NCI-H128 (cell line): Measurements from ENCODE around the gene ANAPC2.

Source experiments
- DNase-seq: peaks from one replicate; lab custom pipeline; 2025; ENCODE audit not compliant: unreplicated experiment; lab: John Stamatoyannopoulos, UW

ANAPC2 gene

GRCh38 chr9:137216188-137216965, 28.0 kb upstream of the ANAPC2 start:
- DNase-seq: no peak

DNA sequence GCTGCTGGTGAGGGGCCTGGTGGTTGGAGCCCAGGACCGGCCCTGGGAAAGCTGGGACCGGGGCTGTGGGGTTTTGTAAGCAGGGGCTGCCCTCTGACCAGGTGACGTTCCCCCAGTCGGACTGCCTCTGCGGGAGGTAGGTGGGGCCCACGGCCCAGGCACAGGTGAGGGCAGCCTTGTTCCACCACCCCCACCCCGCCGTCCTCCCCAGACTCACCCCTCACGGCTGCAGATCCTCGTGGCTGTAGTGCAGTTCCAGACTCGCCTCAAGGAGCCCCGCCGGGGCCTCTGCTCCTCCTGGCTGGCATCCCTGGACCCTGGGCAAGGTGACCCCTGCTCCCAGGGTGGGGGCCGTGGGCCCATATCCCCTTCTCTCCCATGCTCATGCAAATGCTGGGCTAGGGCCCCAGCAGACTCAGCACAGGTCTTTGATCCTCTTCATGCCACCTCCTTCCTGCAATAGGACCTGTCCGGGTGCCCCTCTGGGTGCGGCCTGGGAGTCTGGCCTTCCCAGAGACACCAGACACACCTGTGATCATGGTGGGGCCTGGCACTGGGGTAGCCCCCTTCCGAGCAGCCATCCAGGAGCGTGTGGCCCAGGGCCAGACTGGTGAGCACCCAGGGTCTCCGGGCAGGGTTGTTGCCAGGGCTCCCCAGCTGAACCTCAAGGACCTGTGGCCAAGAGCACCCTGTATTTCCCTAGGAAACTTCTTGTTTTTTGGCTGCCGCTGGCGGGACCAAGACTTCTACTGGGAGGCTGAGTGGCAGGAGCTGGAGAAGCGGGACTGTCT, 27.0 kb upstream of the ANAPC2 start:
- no peak for DNase-seq

DNA sequence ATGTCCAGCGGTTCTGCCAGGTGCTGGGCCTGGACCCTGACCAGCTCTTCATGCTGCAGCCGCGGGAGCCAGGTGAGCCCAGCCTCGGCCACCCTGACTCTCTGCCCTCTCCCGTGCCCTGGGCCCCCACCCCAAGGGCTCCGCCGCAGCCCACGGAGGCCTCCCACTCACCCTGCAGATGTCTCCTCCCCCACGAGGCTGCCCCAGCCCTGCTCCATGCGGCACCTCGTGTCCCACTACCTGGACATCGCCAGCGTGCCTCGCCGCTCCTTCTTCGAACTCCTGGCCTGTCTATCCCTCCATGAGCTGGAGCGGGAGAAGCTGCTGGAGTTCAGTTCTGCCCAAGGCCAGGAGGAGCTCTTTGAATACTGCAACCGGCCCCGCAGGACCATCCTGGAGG, 26.3 kb upstream of the ANAPC2 start:
- DNase-seq: no peak

- DNase-seq: no peak
These were observed 25.1 kb upstream of the ANAPC2 start for GRCh38 chr9:137213160-137214060.

DNA sequence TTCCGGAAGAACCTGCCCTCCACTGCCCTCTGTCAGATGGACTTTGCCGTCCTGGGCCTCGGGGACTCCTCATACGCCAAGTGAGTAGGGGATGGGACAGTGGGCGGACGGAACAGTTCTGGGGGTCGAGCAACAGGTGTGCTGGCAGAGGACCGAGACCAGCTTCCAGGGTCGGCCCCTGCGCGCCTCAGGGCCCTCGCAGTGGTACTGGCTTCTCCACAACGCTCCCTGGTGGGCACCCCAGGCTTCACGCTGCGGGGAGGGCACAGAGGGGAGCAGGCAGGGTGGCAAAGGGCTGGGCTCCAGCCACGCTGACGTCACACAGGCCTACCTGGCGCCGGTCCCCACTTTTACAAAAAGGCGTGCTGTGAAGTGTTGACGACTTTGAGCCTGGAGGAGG, 24.2 kb upstream of the ANAPC2 start:
- DNase-seq: no peak

DNA sequence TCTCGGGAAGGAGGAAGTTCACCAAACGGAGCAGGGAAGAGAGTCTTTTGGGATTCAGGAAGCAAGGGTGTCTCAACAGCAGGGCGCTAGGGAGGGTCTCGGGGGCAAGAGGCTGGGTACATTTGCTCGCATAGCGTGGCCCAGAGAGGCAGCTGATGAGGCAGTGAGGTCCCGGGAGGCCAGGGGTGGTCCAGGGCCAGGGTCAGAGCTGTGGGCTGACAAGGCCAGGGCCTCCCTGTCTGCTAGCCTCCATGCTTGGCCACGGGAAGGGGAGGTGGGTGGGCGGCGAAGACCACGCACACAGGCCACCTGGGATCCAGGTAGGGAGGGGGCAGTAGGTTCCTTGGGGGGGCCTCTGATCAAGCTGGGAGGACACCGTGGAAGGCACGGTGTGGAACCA, 23.2 kb upstream of the ANAPC2 start:
- DNase-seq: no peak

- DNase-seq: no peak
These were observed 18.2 kb upstream of the ANAPC2 start for GRCh38 chr9:137206602-137207001.

DNA sequence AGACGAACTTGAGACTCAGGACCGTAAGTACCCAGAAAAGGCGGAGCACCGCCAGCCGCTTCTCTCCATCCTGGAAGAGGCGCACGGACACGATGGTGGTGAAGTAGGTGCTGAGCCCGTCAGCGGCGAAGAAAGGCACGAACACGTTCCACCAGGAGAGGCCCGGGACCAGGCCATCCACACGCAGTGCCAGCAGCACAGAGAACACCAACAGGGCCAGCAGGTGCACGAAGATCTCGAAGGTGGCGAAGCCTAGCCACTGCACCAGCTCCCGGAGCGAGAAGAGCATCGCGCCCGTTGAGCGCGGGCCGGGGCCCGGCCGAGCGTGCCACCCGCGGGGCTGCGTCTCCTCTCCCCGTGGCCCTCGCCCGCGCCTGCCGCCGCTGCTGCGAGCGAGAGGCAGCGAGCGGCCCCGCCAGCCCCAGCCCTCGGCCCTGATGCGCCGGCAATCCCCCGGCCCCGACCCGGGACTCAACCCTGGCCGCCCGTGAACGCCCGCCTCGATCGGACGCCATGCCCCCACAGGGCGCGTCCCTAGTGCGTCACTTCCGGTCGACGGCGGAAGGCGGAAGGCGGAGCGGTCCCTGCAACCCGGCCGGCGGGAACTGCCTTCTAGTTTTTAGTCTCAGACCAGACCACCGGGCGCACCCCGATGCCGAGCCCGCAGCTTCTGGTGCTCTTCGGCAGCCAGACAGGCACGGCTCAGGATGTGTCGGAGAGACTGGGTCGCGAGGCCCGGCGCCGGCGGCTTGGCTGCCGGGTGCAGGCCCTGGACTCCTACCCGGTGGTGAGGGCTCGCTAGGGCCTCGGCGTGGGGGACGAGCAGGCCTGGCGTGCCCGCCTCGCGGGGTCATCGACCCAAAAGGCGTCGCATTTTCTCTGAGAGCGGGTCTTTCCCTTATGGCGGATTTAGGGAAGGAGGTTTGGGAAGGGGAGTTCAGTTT, 17.0 kb upstream of the ANAPC2 start, which contains the start of the genes NDOR1 and TMEM203:
Gene NDOR1, plus strand, starts transcription at position 575 of the 944 bp plus-strand sequence. Its CDS starts 78 bp downstream, at position 653.
Gene TMEM203, minus strand, starts transcription at position 523 of the 944 bp plus-strand sequence. Its CDS starts 234 bp downstream, at position 289.
- DNase-seq: peak; percentile 36

DNA sequence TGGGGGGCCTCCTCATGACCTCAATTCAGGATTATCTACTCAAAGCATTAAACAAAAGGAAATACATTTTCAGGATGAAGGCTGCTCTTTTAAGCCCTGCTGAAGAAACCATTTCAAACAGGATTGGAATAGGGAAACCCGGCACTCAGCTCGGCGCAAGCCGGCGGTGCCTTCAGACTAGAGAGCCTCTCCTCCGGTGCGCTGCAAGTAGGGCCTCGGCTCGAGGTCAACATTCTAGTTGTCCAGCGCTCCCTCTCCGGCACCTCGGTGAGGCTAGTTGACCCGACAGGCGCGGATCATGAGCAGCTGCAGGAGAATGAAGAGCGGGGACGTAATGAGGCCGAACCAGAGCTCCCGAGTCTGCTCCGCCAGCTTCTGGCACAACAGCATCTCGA, 16.4 kb upstream of the ANAPC2 start:
- no peak for DNase-seq

DNA sequence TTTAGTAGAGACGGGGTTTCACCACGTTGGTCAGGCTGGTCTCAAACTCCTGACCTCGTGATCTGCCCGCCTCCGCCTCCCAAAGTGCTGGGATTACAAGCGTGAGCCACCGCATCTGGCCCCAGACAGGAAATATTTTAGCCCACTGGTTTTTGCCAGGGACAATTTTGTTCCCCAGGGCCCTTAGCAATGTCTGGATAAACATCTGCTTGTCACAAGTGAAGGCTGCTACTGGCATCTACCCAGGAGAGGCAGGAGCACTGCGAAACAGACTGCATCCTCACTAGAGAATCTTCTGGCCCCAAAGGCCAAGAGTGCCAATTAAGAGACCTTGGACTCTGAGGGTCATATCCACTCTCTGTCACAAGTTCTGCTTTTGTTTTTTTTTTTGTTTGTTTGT, 14.6 kb upstream of the ANAPC2 start:
- DNase-seq: no peak

DNA sequence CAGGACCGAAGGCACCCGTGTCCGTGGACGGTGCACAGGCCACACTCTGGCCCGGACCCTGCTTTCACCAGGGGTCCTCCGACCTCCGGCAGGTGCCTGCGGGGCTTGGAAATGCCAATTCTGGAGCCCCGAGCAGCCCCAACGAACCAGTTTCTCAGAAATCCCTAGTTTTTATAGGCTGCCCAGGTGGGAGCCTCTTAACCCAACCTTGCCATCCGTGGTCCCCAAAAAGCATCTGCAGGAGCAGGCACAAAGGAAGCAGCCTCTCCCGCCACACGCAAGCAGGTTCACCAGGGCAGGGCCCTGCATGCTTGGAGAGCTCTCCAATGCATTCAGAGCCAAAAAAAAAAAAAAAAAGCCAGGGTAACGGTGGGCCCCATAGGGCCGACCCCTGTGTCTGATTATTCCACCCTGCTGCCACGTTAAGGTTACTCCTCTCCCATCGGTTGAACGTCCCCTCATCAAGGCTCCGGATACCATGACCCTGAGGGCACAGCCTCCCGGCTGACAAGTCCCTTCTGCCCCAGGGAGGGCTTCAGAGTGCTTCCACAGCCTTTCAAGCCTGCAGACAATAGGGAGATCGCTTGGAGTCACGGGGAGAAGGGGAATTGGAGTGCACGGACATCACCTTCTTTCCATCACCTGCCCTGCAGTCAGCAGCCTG, 13.0 kb upstream of the ANAPC2 start:
- no peak for DNase-seq

- peak; percentile 99 for DNase-seq
These were observed 12.2 kb upstream of the ANAPC2 start, which contains the start of gene TPRN for GRCh38 chr9:137200311-137201204. Gene TPRN (minus strand): TSS chr9:137200741. CDS start chr9:137200711, 30 bp downstream.

- no peak for DNase-seq
These were observed 11.2 kb upstream of the ANAPC2 start for GRCh38 chr9:137199411-137200121.

DNA sequence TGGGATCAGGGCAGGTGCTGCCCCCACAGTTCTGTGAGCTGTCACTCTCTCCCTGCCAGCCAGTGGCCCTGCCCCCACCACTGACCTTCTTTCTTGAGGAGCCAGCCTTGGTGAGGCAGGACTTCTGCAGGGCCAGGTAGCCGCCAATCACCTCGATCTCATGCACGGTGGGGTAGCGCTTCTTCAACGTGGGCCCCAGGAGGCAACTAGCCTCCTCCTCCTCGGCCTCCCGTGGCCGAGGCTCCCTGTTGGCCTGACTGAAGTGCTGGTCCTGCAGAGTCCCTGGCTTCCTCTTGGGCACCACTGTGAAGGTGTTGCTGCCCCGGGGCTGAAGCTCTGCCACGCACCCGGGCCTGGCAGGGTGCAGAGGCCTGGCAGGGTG, 10.5 kb upstream of the ANAPC2 start:
- no peak for DNase-seq

DNA sequence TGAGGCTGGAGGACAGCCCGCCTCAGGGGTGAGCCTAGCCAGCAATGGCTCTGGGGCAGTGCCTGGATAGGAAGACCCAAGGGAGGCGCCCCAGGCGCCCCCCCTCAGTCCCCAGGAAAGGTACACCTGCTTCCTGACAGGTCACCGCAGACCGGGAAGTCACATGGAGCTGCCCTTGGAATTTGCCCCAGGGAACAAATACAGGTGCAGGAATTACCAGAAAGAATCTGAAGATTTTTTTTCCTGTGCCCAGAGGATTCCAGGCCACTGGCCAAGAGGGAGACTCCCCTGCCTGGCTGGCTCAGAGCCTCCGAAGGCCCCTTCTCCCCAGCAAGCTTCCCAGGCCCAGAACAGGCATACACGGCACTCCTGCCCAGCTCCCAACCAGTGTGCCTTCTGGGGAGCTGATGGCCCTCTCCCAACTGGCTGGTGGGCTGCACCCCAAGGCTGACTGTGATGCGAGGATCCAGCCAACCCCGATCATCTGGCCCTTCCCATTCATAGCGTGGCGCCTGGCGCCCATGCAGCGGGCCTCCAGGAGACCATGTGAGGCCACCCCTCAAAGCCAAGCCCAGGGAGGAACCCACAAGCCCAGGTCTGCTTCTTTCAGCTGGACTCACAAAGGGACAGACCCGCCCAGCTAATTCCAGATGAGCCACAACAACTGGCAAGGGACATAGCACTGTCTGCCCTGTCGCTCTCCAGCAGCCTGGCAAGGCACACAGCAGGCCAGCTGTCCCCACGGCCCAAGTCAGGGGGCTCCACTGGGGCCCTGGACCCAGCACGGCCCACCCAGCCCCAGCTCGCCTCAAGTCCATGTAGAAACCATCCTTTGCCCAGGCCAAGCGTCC, 9.9 kb upstream of the ANAPC2 start:
- no peak for DNase-seq

DNA sequence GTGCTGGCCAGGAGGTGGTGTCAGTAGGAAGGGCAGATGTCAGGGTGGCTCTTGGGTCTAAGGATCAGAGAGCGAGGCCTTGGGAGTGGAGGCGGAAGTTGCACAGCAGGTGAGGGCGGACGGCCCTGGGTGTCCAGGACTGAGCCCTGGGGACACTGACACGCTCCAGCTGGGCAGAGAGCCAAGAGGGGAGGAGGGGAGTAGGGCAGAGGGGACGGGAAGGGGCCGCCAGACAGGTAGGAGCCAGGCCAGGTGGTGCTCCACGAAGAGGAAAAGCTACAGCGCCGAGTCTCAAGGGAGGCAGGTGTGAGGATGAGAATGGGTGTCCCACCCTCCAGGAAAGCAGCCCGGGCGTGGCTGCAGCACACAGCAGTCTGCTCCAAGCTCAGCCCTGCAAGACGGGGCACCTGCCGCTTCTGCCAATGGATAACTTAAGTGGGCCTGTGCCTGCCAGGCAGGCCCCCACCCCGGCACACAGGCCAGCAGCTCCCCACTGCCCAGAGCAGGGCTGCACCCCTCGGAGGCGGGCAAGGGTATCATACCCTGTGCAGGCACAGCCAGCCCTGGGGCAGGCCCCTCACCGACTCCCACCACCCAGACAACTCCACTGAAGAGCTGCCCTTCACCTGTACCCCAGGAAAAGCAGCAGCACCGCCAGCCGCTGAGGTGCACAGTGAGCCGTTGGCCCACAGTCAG, 7.3 kb upstream of the ANAPC2 start:
- DNase-seq: peak; percentile 74
